Loucy (cell line): ENCODE data around the gene KLK8.

Experiments
- H2AFZ ChIP-seq: fragments of 200-600 bp; sonication (generic); 2 replicates; pipeline ENCODE4 v1.6.0; 2016; ENCODE audit warnings: antibody characterized with exemption, mild to moderate bottlenecking, low read length, moderate library complexity
- H3F3A ChIP-seq: fragments of 200-600 bp; 2 replicates; pipeline ENCODE4 v1.6.0; 2016; ENCODE audit warnings: antibody characterized with exemption, low read depth, mild to moderate bottlenecking
- H3K27me3 ChIP-seq: fragments of 200-600 bp; sonication (generic); 2 replicates; pipeline ENCODE4 v1.6.1; 2014; ENCODE audit warnings: low read length, mild to moderate bottlenecking; ENCODE audit not compliant: insufficient read depth, poor library complexity, severe bottlenecking
- H3K36me3 ChIP-seq: fragments of 200-600 bp; sonication (generic); 2 replicates; pipeline ENCODE4 v1.6.1; 2016; ENCODE audit warnings: low read length; ENCODE audit not compliant: insufficient read depth
- H3K4me1 ChIP-seq: fragments of 200-600 bp; sonication (generic); 2 replicates; pipeline ENCODE4 v1.5.1; 2014; ENCODE audit warnings: low read length, mild to moderate bottlenecking; ENCODE audit not compliant: insufficient read depth, poor library complexity, severe bottlenecking
- H3K4me2 ChIP-seq: fragments of 200-600 bp; sonication (generic); 2 replicates; pipeline ENCODE4 v1.6.0; 2014; ENCODE audit warnings: antibody characterized with exemption, low read length, low read depth, mild to moderate bottlenecking; ENCODE audit not compliant: poor library complexity, severe bottlenecking
- H3K4me3 ChIP-seq: fragments of 200-600 bp; sonication (generic); 2 replicates; pipeline ENCODE4 v1.5.1; 2014; ENCODE audit warnings: low read length, mild to moderate bottlenecking, mixed read lengths; ENCODE audit not compliant: poor library complexity, severe bottlenecking
- H3K79me2 ChIP-seq: fragments of 200-600 bp; sonication (generic); 2 replicates; pipeline ENCODE4 v1.6.1; 2014; ENCODE audit warnings: low read length; ENCODE audit not compliant: insufficient read depth
- H3K9ac ChIP-seq: fragments of 200-600 bp; sonication (generic); 2 replicates; pipeline ENCODE4 v1.6.0; 2014; ENCODE audit warnings: mild to moderate bottlenecking, low read depth, low read length, moderate library complexity; ENCODE audit not compliant: poor library complexity, severe bottlenecking
- H3K9me2 ChIP-seq: fragments of 200-600 bp; sonication (generic); replicated peaks from 2 replicates; pipeline ENCODE4 v1.6.1; 2016; ENCODE audit warnings: low read depth, low read length, mixed read lengths
- H3K9me3 ChIP-seq: fragments of 200-600 bp; sonication (generic); 2 replicates; pipeline ENCODE4 v1.6.1; 2014; ENCODE audit warnings: mild to moderate bottlenecking, antibody characterized with exemption, low read length, low read depth; ENCODE audit not compliant: insufficient read depth
- H4K20me1 ChIP-seq: fragments of 200-600 bp; sonication (generic); 2 replicates; pipeline ENCODE4 v1.6.0; 2014; ENCODE audit warnings: antibody characterized with exemption, low read length, mild to moderate bottlenecking; ENCODE audit not compliant: insufficient read depth, poor library complexity, severe bottlenecking
- CTCF ChIP-seq: fragments of 200-600 bp; sonication (generic); conservative IDR thresholded peaks from 2 replicates; pipeline ENCODE4 v1.5.1; 2014; ENCODE audit warnings: mild to moderate bottlenecking, antibody characterized with exemption, low read length
- EZH2phosphoT487 ChIP-seq: fragments of 200-600 bp; IDR thresholded peaks from 2 replicates; pipeline ENCODE4 v1.6.1; 2018; ENCODE audit warnings: antibody characterized with exemption, mild to moderate bottlenecking, moderate library complexity, borderline replicate concordance

KLK8 gene

DNA sequence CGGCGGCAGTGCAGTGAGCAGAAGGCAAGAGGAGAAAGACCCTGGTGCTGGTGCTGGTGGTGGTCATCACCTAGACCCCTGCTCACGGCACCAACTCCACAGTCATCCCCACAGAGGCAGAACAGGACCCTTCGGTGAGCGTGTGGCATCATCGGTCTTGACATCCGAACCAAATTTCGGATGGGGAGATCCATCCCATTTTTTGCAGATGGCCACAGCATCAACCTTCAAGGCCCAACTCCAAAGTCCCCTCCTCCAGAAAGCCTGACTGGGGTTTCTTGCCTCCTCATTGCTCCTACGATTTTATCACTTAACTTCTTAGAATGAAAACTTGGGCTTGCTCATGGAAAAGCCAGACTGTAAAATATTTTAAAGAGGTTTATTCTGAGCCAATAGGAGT lies 42.1 kb upstream of the KLK8 start:
- Histone ChIP-seq H3K79me2 (no peaks in the 10 kb centered on the region), H3K4me2 (no peak overlapping the region), H3K4me3 (no peak overlapping the region), H3K9ac (no peak overlapping the region), H3K27me3 (no peaks in the 10 kb centered on the region), H2AFZ (no peak overlapping the region), H3K36me3 (no peaks in the 10 kb centered on the region), H3K4me1 (no peaks in the 10 kb centered on the region), H3K9me3 (no peaks in the 10 kb centered on the region; the same call in 1 of the 2 replicates), H4K20me1 (no peaks in the 10 kb centered on the region), H3F3A (no peaks in the 10 kb centered on the region), H3K9me2 (no peaks in the 10 kb centered on the region)
- no peak for TF ChIP-seq CTCF
- TF ChIP-seq EZH2phosphoT487: no peak

DNA sequence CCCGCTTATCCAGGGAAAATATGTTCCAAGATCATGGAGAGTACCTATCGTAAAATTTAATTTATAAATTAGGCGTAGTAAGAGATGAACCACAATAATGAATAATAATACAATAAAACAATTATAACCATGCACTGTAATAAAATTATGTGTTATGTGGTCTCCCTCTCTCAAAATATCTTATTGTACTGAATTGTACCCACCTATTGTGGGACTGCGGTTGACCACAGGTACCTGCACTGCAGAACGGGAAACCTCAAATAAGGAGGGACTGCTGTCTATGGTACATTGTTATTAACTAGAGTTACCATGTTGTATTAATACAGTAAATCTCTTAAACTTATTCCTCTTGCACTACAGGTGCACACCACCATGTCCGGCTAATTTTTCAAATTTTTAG lies 38.7 kb upstream of the KLK8 start:
- Histone ChIP-seq H3K9me2 (no peaks in the 10 kb centered on the region), H4K20me1 (no peaks in the 10 kb centered on the region), H2AFZ (no peak overlapping the region), H3K79me2 (no peaks in the 10 kb centered on the region), H3K4me2 (no peak overlapping the region), H3K4me3 (no peak overlapping the region), H3F3A (no peaks in the 10 kb centered on the region), H3K36me3 (no peaks in the 10 kb centered on the region), H3K4me1 (no peaks in the 10 kb centered on the region), H3K9ac (no peak overlapping the region), H3K27me3 (no peaks in the 10 kb centered on the region), H3K9me3 (no peaks in the 10 kb centered on the region; the same call in 1 of the 2 replicates)
- no peak for TF ChIP-seq EZH2phosphoT487
- no peak for TF ChIP-seq CTCF

DNA sequence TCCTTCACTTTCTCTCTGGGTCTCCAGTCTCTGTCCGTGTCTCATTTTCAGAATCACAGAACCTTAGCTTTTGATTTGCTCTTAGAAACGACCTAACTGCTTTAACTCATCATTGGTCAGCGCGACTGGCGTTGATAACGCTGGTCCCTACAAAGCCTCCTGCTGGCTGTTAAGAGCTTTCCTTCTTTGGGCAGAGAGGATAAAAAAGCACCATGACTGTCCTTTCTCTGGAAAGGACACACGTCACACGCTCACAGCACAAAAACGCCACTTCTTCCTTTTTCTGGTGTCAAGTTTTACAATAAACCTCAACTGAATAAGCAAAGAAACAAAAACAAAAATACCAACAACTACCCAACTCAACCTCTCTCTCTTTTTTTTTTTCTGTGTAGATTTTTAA lies 35.1 kb upstream of the KLK8 start:
- H3K4me1 ChIP-seq: no peaks in the 10 kb centered on the region
- TF ChIP-seq EZH2phosphoT487 (no peak), CTCF (no peak)

More for the DNA sequence above, 35.1 kb upstream of the KLK8 start:
- Histone ChIP-seq H4K20me1 (no peaks in the 10 kb centered on the region), H3K9ac (no peak overlapping the region), H3K4me2 (no peak overlapping the region), H3K27me3 (no peaks in the 10 kb centered on the region), H3K36me3 (no peaks in the 10 kb centered on the region), H3F3A (no peaks in the 10 kb centered on the region), H3K9me3 (no peaks in the 10 kb centered on the region; the same call in 1 of the 2 replicates), H3K79me2 (no peaks in the 10 kb centered on the region), H3K9me2 (no peaks in the 10 kb centered on the region), H2AFZ (no peak overlapping the region), H3K4me3 (no peak overlapping the region)
